Ureter (tissue), 1 donor: ENCODE measurements around the gene KRTAP3-2. TPM values are rescaled to one million over a fixed set of nuclear protein-coding genes. Genes with fewer than 3 reads are reported as not detected.

Source experiments
- DNase-seq: peaks from one replicate; pipeline ENCODE4 v3.0.0-alpha.2; 2020; ENCODE audit warnings: low spot score
- total RNA-seq: library from RNA; stranded (reverse); gene quantifications from one replicate; pipeline ENCODE4 v1.2.4, GENCODE V29; 2023
- donor health status: DM: yes; HTN: yes; CAD: no.

Gene KRTAP3-2
- total RNA-seq, 1 donor from 2014 or later = not detected

DNA sequence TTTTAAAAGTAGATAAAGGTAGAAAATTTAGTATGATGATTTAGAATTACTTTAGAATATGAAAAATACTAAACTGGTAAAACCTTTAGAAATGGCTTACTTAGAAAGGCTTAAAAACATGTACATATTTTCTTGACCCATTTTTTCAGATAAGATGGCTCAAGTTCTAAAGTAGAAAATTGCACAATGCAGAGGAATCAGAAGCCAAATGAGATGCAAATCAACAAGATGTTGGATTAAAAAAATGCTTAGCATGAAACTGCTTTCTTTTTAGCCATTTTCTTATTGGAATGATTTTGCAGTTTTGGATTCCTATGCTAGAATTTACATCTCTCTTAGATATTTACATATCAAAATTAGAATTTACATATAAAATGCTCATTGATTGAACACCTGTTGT is 10.7 kb upstream of the KRTAP3-2 start:
- no peak for DNase-seq

DNA sequence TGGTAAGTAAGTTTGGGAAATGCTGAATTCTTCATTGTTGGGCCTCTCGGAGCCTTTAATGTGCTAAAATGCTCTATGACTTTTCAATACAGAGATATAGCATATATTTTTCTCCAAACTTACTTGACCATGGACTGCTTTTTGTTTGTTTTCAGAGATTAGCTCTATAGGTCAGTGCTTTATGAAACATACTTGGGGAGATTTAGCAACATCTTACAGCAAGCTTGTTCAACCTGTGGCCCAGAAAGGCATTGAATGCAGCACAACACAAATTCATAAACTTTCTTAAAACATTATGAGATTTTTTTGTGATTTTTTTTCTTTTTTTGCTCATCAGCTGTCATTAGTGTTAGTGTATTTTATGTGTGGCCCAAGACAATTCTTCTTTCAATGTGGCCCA is 10.2 kb upstream of the KRTAP3-2 start:
- no peak for DNase-seq

DNA sequence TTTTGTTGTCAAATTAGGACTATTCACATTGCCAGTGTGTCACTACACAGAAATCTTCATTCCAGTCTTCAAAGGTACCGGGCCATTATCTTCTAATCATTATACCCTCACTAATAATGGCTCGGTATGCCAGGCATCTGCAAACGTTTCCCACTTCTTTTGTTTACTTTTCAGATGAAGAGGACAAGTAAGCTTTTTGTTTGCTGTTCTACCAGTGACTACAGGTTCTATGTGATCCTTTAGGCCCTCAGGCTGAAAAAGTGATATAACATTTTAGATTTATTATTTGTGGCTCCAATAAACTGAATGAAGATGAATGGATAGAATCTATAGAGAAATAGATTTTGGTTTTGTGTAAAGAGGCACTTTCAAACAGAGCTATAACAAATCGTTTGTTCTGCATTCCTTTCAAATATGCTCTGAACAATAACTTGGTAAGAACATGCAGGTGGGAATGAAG is 9.6 kb upstream of the KRTAP3-2 start:
- DNase-seq = no peak

DNA sequence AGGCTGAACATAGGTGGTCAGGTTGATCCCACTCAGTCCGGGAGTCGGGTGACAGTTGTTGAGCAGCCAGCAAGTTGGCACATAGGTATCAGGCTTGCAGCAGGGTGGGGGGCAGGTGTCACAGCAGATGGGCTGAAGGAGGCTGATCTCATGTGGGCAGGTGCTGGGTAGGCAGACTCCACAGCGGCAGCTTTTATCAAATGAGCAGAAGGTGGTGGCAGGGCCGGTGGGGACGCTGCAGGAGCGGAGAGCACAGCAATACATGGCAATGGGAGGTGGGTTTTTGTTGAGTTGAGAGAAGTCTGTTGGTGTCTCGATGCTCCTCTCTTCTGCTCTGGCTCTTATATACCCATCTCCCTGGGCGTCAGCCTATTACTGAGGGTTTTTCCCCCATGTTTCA is 9.1 kb upstream of the KRTAP3-2 start, which contains the start of gene KRTAP3-1:
KRTAP3-1 (minus strand) TSS at position 318 of the 400 bp plus-strand sequence; CDS start at position 264, 54 bp downstream.
- DNase-seq = no peak

DNA sequence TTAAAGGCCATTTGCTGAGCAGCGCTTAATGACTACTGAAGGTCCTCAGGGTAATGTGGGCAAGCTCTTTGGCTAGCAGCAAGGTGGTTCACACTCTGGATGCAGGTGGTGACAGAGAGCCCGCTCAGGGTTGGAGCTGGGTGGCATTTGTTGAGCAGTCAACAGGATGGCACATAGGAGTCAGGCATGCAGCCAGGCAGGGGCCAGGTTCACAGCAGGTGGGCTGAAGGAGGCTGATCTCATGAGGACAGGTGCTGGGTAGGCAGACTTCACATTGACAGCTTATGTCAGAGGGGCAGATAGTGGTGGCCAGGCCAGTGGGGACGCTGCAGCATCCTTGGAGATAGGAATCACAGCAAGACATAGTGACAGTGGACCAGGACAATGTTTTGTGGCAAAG is 4.7 kb upstream of the KRTAP3-2 start:
- no peak for DNase-seq

DNA sequence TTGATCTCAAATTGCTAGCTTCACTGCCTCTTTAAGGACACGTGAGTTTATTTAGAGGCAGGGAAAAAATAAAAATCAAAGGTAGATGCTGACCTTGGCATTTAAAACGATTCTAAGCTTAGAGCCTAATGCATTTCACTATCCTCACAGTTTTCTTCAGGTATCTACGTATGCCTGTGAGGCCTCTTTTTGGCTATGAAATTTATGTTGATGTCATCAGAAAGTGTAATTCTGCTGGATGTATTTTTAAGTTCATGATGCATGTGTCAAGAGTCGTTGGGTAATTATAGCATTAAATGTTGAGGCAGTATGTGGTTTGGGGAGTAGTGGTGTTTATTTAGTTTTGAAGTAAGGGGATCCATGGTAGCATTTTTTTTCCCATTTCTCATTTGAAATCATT is 4.2 kb upstream of the KRTAP3-2 start:
- DNase-seq = no peak

DNA sequence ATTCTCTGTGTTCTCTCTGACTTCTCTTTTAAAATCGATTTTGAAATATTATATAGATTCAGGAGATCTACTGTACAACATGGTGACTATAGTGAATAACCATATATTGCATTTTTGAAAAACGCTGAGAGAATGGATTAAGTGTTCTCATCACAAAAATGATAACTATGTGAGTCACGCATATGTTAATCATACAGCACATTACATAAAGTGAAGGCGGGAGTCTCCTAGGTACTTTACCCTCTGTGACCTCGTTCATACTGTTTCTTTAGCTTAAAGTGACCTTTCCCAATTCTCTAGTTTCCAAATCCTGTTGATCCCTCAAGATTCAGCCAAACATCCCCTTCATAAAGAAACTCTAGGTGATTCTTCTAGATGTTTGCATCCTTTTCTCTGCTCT is 3.1 kb upstream of the KRTAP3-2 start:
- DNase-seq = no peak

DNA sequence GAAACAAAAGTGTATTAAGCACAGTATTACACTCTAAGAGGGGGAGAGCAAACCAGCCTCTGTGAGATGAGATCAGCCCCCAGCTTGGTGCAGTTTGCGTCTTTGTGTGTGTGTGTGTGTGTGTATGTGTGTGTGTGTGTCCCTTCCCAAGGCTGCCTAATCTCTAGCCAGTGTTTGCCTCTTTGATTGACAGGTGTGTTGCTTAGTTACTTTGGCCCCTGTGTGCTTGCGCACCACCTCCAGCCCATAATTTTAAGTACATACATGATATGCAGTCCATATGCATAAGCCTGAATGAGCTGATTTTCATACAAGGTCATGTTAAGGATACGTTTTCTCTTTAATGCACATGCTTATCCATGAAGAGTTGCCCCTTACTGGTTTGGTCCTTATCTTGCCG is 2.1 kb upstream of the KRTAP3-2 start:
- no peak for DNase-seq

DNA sequence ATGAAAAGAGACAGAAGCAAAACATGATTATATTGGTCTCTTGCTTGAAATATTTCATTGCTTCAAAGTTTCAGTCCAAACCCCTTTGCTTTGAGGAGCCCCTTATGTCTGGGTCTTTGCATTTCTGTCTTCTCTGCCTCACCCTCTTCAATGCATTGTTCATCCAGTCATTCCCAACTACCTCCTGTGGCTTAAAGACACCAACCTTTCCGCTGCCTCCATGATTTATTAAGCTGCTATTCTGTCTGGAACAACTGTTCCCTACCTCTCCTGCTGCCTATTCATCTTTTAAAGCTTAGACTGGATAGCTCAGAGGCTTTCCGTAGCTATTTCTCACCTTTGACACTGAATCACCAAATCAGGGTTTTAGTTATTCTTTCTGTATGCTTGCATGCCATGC is 2.3 kb downstream of the KRTAP3-2 start:
- no peak for DNase-seq

DNA sequence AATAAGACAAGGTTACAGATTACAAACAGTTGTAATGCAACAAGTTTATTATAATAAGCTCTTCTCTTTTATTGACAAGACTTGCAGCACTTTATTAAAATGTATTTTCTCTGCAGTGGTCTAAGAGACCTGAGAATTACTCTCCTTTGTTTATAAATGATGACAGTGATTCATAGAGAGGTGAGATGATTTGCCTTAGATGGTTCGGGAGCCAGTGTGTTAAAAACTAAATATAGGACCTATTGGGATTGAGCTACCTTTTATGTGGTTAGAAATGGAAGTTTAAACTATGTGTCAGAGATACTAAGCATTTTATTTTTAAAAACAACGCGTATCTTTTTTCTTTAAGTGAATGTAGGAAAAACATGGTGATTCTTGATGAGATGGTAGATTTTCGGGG is 2.9 kb downstream of the KRTAP3-2 start:
- no peak for DNase-seq

DNA sequence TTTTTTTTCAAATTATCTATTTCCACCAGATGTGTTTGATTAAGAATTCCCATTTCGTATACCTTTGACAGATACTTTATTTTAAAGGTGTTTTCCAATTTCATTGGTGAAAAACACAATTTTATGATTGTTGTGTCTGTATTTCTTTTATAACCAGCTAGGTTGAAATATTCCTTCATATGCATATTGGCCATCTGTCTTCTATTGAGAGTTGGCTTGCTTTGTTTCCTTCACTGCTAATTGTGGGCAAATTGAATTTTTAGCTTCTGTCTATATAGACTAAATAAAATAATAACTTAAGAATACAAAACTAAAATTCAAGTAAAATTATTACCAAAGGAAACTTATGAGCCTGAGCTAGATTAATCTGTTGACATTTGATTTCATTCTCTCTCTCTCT is 4.6 kb downstream of the KRTAP3-2 start:
- DNase-seq = no peak

DNA sequence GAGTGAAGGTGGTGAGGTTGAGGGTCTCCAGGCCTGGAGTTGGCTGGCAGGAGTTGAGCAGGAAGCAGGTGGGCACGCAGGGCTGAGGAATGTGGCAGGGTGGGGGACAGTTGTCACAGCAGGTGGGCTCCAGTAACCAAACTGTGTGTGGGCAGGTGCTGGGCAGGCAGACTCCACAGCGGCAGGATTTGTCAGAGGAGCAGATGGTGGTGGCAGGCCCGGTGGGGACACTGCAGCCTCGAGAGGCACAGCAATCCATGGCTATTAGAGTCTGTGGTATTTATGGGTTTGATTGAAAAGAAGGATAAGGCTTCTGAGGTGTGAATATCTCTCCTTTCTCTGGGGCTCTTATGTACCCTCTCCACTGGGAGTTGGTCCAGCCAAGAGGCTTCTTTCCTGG is 5.9 kb downstream of the KRTAP3-2 start, which contains the start of gene KRTAP3-3:
KRTAP3-3 (minus strand) TSS at position 326 of the 400 bp plus-strand sequence; CDS start at position 259, 67 bp downstream.
- DNase-seq = no peak

DNA sequence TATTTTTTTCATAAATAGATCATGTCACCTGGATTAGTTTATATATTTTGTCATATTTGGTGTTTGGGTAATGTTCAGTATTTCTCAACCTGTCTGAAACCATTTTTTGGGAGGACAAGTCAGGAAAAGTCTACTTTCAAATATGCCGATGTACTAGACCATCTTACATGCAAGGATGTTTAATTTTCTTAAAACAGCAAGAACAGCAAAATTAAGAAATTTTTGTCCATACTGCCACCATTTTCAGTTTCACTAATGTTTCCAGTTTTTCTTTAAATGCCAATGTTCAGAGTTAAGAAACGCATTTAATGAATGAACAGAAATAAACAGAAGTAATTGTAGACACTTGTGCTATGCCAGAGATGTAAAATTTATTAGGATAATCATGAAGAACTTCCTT is 6.6 kb downstream of the KRTAP3-2 start:
- DNase-seq = no peak

DNA sequence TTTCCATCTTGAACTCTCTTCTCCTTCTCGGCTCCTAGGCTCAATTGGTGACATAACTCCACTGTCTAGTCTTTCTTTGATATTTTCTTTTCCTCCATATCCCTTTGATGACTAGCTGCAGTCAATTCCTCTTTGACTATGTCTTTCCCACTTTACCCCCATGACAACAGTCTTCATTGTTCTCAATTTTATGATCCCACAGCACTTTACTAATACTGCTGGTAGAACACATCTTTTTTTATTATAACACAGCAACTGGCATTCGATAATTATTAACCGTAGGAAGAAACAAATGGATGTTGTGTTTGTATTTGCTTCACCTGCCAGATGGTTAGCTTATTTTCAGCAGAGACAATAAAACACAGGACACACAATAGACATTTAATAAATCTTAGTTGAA is 7.0 kb downstream of the KRTAP3-2 start:
- no peak for DNase-seq

DNA sequence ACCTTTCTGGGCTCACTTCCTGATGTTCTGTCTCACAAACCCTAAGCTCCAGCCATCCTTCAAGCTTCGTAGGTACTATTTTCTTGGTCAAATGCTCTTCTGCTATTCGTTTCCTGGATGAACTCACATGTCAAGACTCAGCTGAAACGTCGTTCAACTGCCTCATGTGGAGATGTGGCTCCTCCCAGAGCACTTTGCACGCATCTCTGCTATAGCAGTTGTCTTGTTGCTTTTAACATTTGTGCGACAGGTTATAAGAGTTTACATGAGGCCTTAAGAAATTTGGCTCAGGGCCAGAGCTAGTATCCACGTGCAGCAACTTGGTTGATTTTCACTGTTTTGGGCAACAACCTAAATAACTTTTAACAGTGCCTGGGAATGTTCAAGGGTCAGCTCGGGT is 12.8 kb downstream of the KRTAP3-2 start:
- DNase-seq = no peak

DNA sequence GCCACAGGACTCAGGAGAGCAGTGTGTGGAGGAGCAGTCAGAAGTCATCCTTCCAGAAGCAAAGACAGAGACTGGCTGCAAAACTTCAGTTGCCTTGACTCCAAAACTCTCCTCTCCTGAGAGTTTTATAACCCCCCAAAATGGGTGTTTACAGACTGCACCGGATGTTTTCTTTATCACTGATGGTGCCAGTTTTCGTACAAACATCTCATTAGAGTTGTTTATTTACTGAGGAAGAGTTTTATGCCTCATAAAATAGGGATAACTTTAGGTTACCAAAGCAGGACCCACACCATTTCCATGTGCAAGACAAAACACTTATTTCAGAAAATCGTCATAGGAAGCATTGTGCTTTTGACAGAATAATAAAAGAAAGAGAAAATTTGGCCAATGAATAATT is 15.5 kb downstream of the KRTAP3-2 start, which contains the start of gene KRT40:
KRT40 (minus strand) TSS at position 101 of the 400 bp plus-strand sequence; CDS start at position 48, 53 bp downstream.
- no peak for DNase-seq

DNA sequence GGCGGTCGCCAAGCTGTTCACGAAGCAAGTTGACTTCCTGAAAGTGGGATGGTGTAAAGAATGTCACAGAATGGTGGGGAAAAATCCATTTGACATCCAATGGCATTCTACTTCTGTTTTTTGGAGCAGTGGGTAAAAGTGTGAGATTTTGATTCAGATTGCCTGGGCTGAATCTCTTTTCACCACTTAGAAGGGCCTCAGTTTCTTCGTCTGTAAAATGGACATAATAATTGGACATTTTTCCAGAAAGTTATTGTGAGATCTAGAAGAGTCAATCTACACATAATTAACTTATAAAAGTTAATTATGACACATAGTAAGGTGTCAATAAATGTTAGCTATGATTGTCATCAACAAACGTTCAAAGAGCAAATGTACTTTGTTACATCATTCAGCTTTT is 18.6 kb downstream of the KRTAP3-2 start:
- no peak for DNase-seq

DNA sequence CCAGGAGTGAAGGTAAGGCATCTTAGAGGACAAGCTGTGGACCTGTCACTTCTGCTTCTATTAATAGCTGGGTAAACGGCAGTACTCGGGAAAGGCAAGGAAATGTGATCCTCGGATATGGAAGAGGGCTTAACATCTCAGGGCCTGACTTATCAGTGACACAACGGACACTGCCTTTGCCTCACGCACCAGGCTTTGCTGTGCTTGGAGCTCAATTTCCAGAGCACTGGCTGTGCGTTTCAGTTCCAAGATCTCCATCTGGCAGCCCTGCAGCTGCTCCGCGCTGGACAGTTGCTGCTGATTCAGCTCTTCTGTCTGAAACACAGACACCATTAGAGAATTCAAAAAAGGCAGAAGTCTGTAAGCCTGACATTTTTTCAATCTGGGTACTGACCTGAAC is 19.1 kb downstream of the KRTAP3-2 start:
- no peak for DNase-seq

DNA sequence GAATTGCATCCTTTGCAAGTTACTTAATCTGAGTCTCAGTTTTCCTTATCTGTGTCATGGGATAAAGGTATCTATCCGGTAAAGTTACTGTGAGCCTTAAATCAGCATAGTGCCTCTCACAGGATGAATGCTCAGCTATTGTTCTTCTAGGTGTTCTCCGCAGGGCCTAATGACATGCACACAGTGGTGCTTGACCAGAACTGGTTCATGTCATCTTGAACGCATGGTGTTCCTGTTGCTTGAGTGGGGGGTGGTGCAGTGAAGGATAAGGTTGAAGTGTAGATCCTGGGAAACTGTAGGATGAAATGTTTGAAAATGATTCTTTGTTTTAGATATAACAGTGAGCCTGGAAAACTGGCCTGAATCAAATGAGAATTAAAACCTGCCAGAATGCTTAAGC is 19.6 kb downstream of the KRTAP3-2 start:
- no peak for DNase-seq

DNA sequence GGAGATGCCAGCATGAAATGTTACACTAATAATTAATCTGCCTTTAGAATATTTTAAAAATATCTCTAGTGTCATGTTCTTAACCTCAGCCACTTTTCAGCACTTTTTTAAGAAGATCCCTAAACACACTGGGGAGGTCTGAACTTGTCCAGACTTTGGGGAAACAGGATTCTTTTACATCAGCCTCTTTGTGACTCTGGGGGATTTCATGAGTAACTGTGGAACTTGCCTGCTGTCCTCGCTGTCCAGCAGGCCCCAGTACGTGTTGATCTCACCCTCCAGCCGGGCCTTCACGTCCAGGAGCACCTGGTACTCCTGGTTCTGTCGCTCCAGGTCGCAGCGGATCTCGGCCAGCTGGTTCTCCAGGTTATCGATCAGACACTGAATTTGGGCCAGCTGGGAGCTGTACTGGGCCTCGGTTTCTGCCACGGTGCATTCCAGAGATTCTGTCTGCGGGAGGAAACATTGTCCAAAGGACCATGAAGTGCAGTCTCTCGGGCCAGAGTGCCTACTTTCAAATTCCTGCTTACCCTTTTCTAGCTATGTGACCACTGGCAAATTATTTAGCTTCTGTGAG is 21.0 kb downstream of the KRTAP3-2 start:
- DNase-seq = no peak

DNA sequence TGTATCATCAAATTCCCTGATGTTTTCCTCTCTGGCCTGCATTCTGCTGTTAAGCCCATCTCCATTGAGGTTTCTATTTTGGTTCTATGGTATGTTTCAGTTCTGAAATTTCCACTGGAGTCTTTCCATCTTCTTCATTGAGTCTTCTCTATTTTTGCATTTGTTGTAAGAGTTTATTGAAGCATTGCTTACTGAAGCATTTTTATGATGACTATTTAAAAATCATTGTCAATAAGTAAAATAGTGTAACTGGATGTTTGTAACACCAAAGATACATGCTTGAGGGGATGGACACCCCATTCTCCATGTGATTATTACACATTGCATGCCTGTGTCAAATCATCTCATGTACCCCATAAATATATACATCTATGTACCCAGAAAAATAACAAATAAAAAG is 24.2 kb downstream of the KRTAP3-2 start:
- no peak for DNase-seq

DNA sequence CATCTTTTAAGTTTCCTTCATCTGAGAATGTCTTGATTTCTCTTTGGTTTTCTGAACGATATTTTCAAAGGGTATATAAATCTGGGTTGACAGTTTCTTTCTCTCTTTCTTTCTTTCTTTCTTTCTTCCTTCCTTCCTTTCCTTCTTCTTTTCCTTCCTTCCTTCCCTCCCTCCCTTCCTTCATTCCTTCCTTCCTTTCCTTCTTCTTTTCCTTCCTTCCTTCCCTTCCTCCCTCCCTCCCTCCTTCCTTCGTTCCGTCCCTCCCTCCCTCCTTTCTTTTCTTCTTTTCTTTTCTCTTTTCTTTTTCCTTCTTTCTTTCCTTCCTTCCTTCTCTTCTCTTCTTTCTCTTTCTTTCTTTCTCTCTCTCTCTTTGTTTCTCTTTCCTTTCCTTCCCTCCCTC is 25.3 kb downstream of the KRTAP3-2 start:
- no peak for DNase-seq

DNA sequence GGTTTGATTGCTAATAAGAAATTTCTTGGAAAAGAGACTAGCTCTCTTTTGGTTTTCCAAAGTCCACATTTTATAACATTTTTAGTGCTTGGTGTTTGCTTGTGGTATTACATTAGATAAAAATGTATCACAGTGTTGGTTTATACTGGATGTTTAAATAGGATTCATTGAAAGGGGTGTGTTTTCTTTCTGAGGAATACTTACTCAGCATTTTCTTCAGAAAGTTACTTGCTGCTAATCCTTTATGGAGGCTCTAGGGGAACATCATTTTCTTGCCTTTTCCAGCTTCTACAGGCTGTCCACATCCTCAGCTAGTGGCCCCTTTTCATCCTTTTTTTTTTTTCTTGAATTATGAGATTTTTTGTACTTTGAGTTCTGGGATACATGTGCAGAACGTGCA is 32.1 kb downstream of the KRTAP3-2 start:
- DNase-seq = no peak

DNA sequence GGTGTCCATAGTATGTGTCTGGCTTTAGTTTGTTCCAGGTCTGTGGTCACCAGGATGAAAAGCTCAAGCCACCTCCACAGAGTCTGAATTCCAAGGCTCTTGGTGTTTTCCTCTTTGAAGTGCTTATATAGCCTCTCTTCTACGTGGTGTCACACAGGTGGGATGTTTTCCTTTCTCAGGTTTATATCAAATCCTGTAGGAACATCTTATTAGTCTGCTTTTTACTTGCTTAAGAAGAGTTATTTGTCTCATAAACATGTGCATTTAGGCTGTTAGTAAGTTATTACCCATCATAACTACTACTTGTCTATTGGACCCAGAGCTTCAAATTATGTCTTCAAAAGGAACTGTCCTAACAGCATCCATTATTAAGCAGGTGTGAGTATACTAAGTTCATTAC is 32.9 kb downstream of the KRTAP3-2 start, which contains the start of gene KRT39:
KRT39 (minus strand) TSS at position 101 of the 400 bp plus-strand sequence; CDS start at position 9, 92 bp downstream.
- DNase-seq = no peak
